ENCODE results near the gene MCM9. TPM values are rescaled to one million over a fixed set of nuclear protein-coding genes. Genes with fewer than 3 reads are reported as not detected.

MCM9 gene
- total RNA-seq, 1 experiment from 2014 or later = 14.9 TPM

GRCh38 chr6:118933855-118934460 is 1.0 kb downstream of the MCM9 start (continued):
- TF ChIP-seq IRF2 (CRISPR knock-in tag; IDR thresholded peaks at IDR 0.05; ENCODE audit: borderline replicate concordance, low read depth) (no peak), NR2C2 (CRISPR knock-in tag; IDR thresholded peaks at IDR 0.05) (no peak), PRRX2 (CRISPR knock-in tag; IDR thresholded peaks at IDR 0.05) (no peak), FOXJ3 (CRISPR knock-in tag; IDR thresholded peaks at IDR 0.05; ENCODE audit: borderline replicate concordance) (no peak), ATF2 (CRISPR knock-in tag; IDR thresholded peaks at IDR 0.05; ENCODE audit: borderline replicate concordance, low read depth) (no peak), GTF2I (CRISPR knock-in tag; conservative IDR thresholded peaks at IDR 0.05) (no peak), ZSCAN18 (CRISPR knock-in tag; IDR thresholded peaks at IDR 0.05) (no peak), CDX4 (CRISPR knock-in tag; IDR thresholded peaks at IDR 0.05; ENCODE audit: borderline replicate concordance) (no peak), ZBTB43 (CRISPR knock-in tag; IDR thresholded peaks at IDR 0.05) (no peak)

GRCh38 chr6:118932421-118932820 is 2.5 kb downstream of the MCM9 start:
- H3K9me3 Mint-ChIP-seq = peaks cover 11% of the 10 kb centered on the region
- peaks cover 37% of the 10 kb centered on the region for H3K36me3 Mint-ChIP-seq
- H3K27ac Mint-ChIP-seq = no peak overlapping the region
- no peaks in the 10 kb centered on the region for H3K27me3 Mint-ChIP-seq (ENCODE audit: low read depth)
- H3K4me3 Mint-ChIP-seq = no peak overlapping the region
- ATAC-seq (no peak), DNase-seq (ENCODE audit: low spot score) (no peak)
- CTCF ChIA-PET = no interaction called here
- no peak for TF ChIP-seq JUN (CRISPR knock-in tag; IDR thresholded peaks at IDR 0.05)
- TF ChIP-seq IRF1 (CRISPR knock-in tag; IDR thresholded peaks at IDR 0.05) = no peak
- no peak for TF ChIP-seq TP53 (CRISPR knock-in tag; IDR thresholded peaks at IDR 0.05)
- TF ChIP-seq ESRRA (CRISPR knock-in tag; IDR thresholded peaks at IDR 0.05; ENCODE audit: borderline replicate concordance) = no peak
- no peak for TF ChIP-seq NFATC4 (CRISPR knock-in tag; IDR thresholded peaks at IDR 0.05)
- TF ChIP-seq CDX4 (CRISPR knock-in tag; IDR thresholded peaks at IDR 0.05; ENCODE audit: borderline replicate concordance) = no peak
- TF ChIP-seq TEAD4 (CRISPR knock-in tag; IDR thresholded peaks at IDR 0.05) = no peak
- no peak for TF ChIP-seq CTCF (IDR thresholded peaks at IDR 0.05)
- no peak for TF ChIP-seq GABPB1 (CRISPR knock-in tag; IDR thresholded peaks at IDR 0.05)
- TF ChIP-seq ZNF121 (CRISPR knock-in tag; IDR thresholded peaks at IDR 0.05) = no peak
- no peak for TF ChIP-seq ZBTB21 (CRISPR knock-in tag; IDR thresholded peaks at IDR 0.05; ENCODE audit: borderline replicate concordance)
- TF ChIP-seq ZNF396 (CRISPR knock-in tag; IDR thresholded peaks at IDR 0.05; ENCODE audit: borderline replicate concordance) = no peak
- no peak for TF ChIP-seq E2F1 (CRISPR knock-in tag; IDR thresholded peaks at IDR 0.05)
- TF ChIP-seq IRF2 (CRISPR knock-in tag; IDR thresholded peaks at IDR 0.05; ENCODE audit: borderline replicate concordance, low read depth) = no peak
- no peak for TF ChIP-seq ATF2 (CRISPR knock-in tag; IDR thresholded peaks at IDR 0.05; ENCODE audit: borderline replicate concordance, low read depth)
- TF ChIP-seq ZNF232 (CRISPR knock-in tag; IDR thresholded peaks at IDR 0.05) = no peak
- peaks cover 23% of the 10 kb centered on the region for H3K4me1 Mint-ChIP-seq
- POLR2A ChIA-PET = no interaction called here

Measured in WTC11 (cell line).